ENCODE data around the gene SIK3.
"Not testable (repeated sequence)": the region's sequence is repeated elsewhere in the genome, so short reads cannot be mapped to it uniquely, and the experiment has no call there.

SIK3 gene

DNA sequence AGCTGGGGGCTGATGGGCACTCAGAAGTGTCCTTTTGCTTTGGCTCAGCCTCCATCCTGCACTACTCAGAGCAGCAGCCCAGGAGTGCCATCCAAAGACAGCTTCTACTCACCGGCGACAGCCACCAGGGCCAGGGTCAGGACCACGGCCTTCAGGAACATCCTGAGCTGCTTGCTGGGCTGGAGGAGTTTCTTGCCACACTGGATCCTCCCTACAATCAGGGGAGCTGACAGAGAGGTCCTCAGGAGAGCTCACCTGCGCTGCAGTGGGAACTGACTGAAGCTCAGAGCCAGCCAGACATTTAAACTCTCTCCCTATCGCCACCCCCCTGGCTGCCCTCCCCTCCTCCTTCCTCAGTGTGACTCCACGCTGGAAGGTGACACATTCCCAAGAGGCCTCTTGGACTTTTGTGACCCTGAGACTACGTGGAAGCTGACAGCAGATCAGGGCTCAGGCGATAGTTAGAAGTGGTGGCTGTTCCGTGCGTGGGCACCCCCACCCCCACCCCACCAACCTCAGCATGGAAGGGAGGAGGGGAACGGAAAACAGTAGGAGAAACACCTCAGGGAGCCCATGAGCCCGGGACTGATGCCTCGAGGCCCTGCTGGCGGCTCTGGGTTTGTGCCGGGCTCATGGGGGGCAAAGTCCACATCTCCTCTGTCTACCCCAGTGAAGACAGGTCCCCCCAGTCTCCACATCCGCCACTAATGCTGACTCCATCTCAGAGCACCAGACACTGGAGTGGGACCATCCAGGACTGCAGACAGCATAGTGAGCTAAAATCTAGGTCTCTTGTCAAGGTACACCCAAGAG, 275.0 kb downstream of the SIK3 start, which contains the start of gene APOA4:
APOA4 (minus strand) TSS at position 274 of the 813 bp plus-strand sequence; CDS start at position 161, 113 bp downstream.
- DNase-seq (ENCODE audit: low read depth) = no peak

DNA sequence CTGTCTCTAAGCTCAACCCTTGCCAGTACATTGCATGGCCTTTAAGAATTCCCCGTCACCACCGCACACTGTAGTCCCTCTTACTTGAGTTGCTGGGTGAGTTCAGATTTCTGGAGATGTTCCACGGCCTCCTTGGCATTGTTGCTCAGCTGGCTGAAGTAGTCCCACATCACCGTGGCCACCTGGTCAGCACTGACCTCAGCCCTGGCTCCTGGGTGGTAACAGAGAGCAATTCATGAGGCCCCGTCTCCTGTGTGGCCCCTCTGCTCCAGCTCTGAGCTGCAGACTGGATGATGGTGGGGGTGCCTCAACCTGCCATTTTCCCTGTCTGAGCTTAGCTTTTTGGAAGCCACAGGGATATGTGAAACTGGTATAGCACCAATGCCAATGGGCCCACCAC, 275.7 kb downstream of the SIK3 start:
- DNase-seq (ENCODE audit: low read depth) = no peak

DNA sequence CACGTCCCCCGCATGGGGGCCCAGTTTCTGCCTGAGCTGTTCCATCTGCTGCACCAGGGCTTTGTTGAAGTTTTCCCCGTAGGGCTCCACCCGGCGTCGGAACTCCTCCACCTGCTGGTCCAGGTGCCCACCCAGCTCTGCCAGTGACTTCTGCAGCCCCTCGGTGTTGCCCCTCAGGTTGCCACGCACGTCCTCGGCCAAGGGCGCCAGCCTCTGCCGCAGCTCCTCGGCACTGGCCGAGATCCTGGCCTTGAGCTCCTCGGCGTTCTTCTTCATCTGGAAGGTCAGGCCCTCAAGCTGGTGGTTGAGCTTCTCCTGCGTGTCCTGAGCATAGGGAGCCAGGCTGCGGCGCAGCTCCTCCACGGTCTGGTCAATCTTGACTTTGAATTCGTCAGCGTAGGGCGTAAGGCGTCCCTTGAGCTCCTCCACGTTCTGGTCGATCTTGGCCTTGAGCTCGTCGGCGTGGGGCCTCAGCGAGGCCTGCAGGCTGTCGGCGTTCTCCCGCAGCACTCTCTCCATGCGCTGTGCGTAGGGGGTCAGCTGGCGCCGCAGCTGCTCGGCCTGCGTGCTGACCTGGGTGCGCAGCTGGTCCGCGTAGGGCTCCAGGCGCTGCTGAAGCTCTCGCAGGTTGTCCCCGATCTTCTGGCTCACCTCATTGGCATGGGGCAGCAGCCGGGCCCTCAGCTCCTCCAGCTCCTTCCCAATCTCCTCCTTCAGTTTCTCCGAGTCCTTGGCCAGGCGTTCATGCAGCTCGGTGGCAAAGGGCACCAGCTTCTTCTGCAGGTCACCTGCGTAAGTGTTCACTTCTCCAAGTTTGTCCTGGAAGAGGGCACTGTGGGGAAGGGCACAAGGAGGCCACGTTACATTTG, 276.9 kb downstream of the SIK3 start:
- no peak for DNase-seq (ENCODE audit: low read depth)

DNA sequence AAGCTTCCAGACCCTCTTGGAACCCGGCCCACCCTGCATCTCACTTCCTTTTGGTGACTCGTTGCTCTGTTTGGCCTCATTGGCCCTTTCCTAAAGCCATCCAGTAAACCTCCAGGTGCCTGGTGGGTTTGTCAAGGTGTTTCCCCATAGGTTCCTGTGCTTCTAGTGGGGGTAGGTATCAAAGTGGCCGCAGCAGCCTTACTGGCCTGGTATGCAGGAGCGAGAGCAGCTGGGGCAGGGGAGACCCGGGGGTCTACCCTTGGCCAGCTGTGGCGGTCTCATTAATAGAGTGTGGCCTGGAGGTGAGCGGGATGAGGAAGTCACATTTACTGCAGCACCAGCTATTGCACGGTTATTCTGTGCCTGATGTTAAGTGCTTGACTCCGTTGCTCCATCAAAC, 279.2 kb downstream of the SIK3 start:
- DNase-seq (ENCODE audit: low read depth) = no peak

DNA sequence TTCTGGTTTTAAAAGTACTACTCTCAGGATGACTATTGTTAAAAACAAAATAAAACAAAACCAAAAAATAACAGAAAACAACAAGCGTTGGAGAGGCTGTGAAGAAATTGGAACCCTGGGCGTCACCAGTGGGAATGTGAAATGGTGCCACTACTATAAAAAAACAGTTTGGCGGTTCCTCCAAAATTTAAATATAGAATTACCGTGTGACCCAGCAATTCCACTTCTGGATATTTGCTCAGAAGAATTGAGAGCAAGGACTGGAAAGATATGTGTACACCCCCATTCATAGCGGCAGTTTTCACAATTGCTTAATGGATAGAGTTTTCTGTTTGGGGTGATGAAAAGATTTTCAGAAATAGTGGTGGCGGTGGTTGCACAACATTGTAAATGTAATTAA, 283.7 kb downstream of the SIK3 start:
- DNase-seq (ENCODE audit: low read depth) = no peak

DNA sequence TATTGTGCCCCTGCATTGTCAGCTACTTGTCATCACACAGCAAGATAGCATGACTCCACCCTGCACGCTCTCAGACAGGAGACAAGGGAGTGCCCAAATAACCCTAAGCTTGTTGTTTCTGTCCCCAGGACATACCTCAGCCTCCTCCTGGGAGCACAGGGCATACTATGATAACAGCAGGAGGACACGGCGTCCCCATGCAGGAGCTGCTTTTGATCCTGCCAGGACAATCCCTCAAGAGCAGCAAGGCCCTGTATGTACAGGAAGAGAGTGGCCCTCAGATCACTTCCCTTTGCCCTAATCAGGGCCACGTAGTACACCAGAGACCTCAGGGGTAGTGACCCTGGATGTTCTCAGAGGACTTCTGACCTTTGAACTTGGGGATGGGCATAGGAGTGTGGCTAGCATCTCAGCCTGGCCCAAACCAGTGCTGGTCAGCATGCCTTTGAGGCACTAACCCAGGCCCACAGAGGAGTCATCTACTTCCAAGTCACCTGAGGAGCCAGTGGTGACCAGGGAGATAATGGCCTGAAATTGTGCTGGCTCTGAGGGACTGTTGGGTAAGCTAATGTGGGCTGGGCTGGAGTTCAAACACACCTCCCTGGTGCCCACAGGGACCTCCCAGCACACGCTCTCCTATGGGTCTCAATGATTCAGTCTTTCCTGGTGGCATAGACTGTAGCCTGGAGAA, 284.3 kb downstream of the SIK3 start:
- no peak for DNase-seq (ENCODE audit: low read depth)

DNA sequence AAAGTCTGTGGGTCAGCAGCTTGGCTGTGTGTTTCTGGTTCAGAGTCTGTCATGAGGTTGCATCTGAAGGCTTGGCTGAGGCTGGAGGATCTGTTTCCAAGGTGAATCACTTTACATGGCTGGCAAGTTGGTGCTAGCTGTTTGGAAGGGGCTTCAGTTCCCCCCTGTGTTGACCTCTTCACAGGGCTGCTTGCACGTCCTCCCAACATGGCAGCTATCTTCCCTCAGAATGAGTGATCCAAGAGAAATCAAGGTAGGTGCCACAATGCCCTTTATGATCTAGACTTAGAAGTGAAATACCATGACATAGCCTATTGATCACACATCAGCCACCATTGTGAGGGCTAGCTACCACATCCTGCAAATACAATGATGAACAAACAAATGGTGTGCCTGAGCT, 285.1 kb downstream of the SIK3 start:
- DNase-seq (ENCODE audit: low read depth) = no peak

DNA sequence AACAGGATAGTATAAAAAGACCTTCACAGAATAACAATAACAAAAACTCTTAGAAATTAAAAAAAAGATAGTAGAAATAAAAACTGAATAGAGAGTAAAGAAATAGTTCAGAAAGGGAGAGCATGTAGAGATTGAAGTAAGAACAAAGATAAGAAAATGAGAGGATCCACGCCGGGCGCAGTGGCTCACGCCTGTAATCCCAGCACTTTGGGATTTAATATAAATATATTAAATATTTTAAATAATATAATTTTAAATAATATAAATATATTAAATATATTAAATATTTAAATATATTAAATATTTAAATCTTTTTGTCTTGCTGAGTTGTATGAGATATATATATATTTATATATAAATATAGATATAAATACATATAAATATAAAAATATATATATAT, 286.1 kb downstream of the SIK3 start:
- DNase-seq (ENCODE audit: low read depth) = no peak

DNA sequence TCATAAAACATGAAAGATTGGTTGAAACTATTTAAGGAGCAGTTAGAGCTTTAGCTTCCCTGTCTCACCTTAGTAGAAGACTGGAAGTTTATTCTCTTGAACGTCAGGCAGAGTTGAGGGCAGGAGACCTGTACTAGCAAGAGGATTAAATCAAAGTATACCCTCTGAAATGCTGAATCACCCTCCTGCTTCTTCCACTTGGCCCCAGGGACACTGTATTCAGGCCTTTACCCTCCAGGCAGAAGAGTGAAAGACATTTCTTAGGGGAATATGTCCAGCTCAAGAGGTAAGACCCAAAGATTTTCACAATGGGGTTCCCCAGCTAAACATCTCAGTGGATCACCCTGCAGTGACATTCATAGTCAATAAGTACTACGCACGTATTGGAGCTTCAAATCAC, 287.0 kb downstream of the SIK3 start:
- DNase-seq (ENCODE audit: low read depth) = no peak

DNA sequence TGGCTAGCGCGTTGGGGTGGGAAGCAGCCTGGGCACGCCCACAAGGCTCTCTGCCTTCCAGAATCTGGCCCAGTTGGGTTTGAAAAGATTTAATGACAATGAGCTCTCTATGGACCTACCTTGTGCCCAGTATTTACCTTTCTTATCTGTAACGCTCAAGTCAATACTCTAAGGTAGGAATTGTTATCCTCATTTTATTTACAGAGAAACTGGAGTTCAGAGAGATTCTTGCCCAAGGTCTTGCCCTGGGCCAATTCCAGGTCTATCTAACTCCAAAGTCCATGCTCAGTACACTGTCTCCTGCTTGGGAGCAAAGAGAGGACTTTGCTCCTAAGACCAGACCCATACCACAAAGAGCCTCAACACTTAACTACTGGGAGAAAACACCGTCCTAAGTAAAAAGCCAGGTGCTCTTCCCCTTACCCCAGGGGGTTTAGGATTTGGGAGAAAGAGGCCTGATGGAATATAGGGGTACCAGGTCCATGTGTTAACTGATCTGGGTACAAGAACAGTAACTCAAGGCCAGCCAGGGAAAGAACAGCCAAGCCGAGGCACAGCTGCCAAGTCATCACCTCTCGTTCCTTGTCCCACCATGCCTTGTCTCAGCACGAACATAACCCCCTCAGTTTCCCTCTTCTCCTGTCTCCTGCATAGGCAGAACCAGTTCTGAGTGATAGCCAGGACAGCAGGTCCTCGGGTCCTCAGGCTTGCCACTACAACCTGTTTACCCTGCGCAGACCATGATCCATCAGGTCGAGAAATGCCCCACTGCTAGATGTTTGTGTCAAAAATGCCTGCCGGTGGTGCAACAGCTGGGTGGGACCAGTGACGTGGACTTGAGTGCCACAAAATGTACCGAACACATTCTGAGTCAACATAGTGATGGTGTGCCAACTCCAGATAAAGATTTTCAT, 289.7 kb downstream of the SIK3 start:
- DNase-seq (ENCODE audit: low read depth) = no peak

DNA sequence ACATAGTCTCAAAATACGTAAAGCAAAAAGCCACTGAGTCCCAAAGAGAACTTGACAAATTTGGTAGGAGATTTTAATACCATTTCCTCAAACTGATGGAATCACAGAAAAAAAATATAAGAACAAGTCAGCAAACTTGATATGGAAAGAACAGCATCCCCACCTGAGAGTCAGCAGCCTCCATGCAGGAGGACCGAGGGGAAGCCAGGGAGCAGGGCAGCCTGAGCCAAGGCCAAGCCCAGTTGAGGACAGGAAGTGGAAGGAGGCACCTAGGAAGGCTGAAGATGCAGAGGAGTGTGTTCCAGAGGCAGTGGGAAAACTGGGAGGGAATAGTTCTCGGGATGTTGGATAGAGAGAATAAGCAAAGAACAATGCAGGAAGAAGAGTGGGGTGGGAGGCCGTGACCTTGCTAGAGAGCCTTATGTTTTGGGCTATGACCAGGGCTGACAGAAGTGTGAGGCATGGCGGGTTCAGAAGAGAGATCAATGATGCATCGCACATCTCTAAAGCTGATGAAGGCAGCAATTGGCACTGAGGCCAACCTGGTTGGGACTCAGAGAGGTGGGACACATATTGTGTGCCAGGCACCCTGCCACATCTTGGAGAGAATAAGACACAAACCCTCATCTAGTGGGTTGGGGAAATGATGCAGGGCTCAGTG, 290.5 kb downstream of the SIK3 start:
- no peak for DNase-seq (ENCODE audit: low read depth)

DNA sequence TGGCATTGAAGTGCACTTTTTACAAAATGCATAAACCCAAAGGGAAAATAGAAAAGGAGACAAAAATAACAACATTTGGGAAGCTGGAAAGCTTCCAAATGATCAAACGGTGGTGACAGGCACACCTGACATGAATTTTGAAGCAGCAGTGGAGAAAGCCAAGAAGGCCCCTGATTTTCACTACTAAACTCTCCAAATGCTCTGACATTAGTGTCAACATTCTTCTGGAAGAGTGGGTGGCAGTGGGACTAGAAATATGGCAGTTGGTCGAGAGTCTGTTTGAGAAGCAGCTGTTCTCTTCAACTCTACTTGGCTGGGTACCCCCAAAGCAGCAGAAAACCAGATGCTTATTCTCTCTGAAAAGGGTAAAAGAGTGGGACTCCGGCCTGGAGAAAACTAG, 294.2 kb downstream of the SIK3 start:
- DNase-seq (ENCODE audit: low read depth) = no peak

DNA sequence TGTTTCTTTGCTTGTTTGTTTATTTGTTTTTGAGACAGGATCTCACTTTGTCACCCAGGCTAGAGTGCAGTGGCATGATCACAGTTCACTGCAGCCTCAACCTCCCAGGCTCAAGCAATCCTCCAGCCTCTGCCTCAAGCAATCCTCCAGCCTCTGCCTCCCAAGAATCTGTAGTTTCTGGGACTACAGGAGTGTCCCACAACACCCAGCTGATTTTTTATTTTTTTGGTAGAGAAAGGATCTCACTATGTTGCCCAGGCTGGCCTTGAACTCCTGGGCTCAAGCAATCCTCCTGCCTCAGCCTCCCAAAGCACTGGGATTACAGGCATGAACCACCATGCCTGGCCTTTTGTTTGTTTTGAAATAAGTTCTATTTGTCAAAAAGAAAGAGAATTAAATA, 296.6 kb downstream of the SIK3 start:
- not testable (repeated sequence) for DNase-seq (ENCODE audit: low read depth)

DNA sequence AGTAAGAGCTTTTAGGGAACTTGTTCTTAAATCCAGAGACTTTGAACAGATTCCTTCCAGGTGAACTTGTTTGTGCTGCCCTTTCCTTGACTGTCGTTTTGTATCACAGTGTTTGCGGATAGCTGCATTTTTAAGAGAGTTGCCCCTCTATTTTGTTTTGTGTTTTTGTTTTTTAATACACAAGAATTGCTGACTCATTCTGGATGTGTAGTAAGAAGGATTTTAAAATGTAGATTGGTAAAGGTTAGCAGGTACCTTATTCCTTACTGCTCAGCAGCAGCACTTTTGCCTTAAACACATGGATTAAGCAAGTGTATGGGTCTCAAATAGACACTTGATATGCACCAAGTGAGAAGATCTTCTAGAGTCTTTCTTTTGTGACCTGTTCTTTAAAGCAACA, 297.6 kb downstream of the SIK3 start:
- DNase-seq (ENCODE audit: low read depth) = no peak

DNA sequence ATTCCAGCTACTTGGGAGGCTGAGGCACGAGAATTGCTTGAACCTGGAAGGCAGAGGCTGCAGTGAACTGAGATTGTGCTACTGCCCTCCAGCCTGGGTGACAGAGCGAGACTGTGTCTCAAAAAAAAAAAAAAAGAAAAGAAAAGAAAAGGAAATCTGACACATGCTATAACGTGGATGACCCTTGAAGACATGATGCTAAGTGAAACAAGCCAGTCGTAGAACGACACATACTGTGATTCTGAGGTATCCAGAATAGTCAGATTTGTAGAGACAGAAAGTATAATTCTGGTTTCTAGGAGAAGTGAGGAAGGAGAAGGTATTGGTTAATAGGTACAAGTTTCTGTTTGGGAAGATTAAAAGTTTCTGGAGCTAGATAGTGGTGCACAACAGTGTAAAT, 299.9 kb downstream of the SIK3 start:
- DNase-seq (ENCODE audit: low read depth) = no peak

DNA sequence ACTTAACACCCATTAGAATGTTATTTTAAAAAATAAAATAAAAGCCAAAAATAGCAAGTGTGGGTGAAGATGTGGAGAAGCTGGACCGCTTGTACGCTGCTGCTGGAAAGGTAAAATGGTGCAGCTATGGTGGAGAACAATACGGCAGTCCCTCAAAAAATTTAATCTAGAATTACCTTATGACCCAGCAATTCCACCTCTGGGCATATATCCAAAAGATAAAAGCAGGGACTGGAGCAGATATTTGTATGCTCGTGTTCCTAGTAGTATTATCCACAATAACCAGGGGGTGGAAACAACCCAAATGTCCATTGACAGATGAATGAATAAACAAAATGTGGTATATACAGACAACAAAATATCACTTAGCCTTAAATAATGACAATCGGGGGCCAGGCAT, 300.4 kb downstream of the SIK3 start:
- DNase-seq (ENCODE audit: low read depth) = no peak

DNA sequence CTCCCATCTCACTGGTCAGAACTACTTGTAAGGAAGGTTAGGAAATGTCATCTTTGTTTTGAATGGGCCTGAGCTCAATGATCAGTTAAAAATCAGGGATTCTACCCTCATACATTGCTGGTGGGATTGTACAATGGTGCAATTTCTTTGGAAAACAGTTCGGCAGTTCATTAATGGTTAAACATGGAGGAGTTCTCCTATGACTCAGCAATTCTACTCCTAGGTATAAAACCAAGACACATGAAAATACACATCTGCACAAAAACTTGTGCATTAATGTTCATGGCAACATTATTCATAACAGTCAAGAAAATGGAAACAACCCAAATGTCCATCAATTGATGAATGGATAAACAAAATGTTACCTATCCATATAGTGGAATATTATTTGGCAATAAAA, 301.7 kb downstream of the SIK3 start:
- DNase-seq (ENCODE audit: low read depth) = no peak

DNA sequence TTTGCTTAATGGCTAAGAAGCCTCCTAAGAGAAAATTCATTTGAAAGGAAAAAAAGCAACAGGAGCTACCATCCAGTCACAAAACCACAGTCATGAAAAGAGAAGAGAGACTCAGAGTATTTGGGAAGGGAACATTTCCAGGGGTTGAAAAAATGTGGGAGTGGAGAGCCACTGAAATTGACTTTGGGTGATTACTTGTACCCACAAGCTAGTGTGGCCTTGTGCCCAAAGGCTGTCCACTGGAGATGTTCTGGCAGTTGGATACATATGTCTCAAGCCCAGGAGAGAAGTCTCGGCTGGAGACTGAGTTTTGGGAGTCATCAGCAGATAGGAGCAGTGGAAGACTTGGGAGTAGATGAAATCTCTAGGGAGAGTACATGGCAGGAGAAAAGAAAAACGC, 303.4 kb downstream of the SIK3 start:
- no peak for DNase-seq (ENCODE audit: low read depth)

DNA sequence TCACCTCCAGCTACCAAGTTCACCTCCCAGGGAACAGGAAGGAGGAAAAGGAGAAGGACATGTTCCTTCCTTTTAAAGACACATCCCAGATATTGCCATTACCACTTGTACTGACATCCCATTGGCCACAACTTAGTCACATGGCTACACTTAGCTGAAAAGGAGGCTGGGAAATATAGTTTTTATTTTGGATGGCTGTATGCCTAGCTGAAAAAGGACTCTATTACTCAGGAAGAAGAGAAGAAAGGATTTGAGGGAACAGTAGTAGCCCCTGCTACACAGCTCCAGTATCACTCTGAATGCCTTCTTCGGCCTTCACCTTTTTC, 304.5 kb downstream of the SIK3 start:
- no peak for DNase-seq (ENCODE audit: low read depth)

All from fibroblast of the conjunctiva (primary cell).